NOMO-1 treated with DMSO at 0.1 percent for 48 hours (cell line): ENCODE data around the gene NAT8L.
A peak's percentile ranks its signal among the peaks of the same experiment; 100 is the strongest.

Source experiments
- DNase-seq: peaks from one replicate; lab custom pipeline; 2025; ENCODE audit not compliant: unreplicated experiment; lab: John Stamatoyannopoulos, UW

Gene NAT8L

GRCh38 chr4:2044542-2045517, 14.3 kb upstream of the NAT8L start:
- DNase-seq: no peak

GRCh38 chr4:2045518-2045951, 13.6 kb upstream of the NAT8L start:
- no peak for DNase-seq

- no peak for DNase-seq
Observed at GRCh38 chr4:2046031-2046961, 12.8 kb upstream of the NAT8L start.

- no peak for DNase-seq
Observed at GRCh38 chr4:2047031-2047660, 12.0 kb upstream of the NAT8L start.

- no peak for DNase-seq
Observed at GRCh38 chr4:2047781-2048581, 11.1 kb upstream of the NAT8L start.

GRCh38 chr4:2048831-2049230, 10.3 kb upstream of the NAT8L start:
- no peak for DNase-seq

- DNase-seq: no peak
Observed at GRCh38 chr4:2049381-2049780, 9.7 kb upstream of the NAT8L start.

GRCh38 chr4:2049811-2050210, 9.3 kb upstream of the NAT8L start:
- no peak for DNase-seq

GRCh38 chr4:2051086-2051485, 8.0 kb upstream of the NAT8L start:
- no peak for DNase-seq

- DNase-seq: no peak
Observed at GRCh38 chr4:2054217-2054616, 4.9 kb upstream of the NAT8L start.

GRCh38 chr4:2057382-2058065, 1.6 kb upstream of the NAT8L start:
- DNase-seq: no peak

GRCh38 chr4:2058264-2059045, 672 bp upstream of the NAT8L start:
- no peak for DNase-seq

GRCh38 chr4:2059726-2060602, 837 bp downstream of the NAT8L start:
- DNase-seq: peak; percentile 11

GRCh38 chr4:2060611-2061185, 1.6 kb downstream of the NAT8L start:
- DNase-seq: no peak

GRCh38 chr4:2061186-2062131, 2.3 kb downstream of the NAT8L start:
- DNase-seq: no peak

GRCh38 chr4:2062168-2062807, 3.2 kb downstream of the NAT8L start:
- no peak for DNase-seq
